ENCODE data around the gene TMEM239.
"Not testable (repeated sequence)": the region's sequence is repeated elsewhere in the genome, so short reads cannot be mapped to it uniquely, and the experiment has no call there.

TMEM239 gene

DNA sequence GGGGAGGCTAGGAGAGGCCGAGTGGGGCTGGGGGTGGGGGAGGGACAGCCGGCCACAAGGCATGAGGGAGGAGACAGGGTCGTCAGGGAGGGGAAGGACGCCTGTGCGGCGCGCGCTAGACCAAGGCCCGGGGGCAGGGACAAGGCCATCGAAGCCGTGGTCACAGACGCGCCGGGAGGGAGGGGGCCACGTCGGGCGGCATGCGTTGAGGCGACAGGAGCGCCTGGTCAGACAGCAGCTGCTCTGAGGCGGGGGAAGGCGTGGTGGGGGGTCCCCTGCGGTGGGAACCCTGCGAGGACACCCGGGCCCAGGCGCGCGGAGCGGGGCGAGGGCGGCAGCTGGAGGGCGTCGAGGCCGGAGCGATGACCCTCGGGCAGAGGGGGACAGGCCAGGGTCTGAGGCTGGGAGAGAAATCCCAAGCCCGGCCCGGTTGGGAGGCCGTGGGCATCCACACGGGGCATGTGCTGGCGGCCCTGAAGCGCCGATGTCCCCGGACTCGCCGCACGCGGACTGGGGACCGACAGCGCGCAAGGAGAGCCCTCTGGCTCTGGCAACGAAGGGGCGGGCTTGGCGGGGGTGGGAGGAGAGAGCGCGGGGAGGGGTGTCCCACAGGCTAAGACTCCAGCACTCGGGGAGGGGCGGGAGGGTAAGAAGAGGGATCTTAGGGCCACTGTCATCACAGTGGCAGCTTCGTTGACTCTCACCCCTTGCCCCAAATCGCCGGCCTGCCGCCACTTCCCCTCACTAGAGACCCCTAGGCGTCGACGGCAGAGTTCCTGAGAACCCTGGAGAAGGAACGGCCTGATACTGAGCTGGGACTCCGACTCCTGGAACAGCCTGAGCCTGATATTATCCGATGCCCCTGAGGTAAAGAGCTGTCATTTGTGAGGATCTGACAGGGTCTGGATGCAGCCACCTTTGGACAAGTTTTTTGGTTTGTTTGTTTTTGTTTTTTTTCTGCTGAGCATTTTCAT lies 5.0 kb downstream of the TMEM239 start:
- peak; percentile 18 for DNase-seq (ENCODE audit: extremely low spot score)
- ChIA-PET POLR2A (no interaction called here), CTCF (no interaction called here)

DNA sequence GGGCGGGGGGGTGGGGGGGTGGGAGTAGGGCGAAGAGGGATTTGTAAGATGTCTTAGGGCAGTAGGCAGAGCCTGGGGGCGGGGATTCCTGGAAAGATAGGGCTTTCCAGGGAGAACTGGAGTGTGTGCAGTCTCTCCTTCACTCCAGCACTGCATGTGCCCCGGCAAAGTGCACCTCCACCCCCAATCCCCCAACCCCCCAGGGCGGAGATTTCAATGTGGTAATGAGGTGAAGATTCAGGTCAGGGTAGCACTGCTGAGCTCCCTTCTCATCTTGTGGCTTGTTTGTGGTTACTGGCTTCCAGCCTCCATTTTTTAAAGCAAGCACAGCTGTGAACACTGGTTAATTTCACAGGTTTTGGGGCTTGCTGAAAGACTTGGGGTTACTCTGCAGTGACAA lies 5.9 kb downstream of the TMEM239 start:
- CTCF ChIA-PET = no interaction called here
- DNase-seq (ENCODE audit: extremely low spot score) = peak; percentile 28
- POLR2A ChIA-PET = no interaction called here
- TF ChIP-seq, protein P1, sequence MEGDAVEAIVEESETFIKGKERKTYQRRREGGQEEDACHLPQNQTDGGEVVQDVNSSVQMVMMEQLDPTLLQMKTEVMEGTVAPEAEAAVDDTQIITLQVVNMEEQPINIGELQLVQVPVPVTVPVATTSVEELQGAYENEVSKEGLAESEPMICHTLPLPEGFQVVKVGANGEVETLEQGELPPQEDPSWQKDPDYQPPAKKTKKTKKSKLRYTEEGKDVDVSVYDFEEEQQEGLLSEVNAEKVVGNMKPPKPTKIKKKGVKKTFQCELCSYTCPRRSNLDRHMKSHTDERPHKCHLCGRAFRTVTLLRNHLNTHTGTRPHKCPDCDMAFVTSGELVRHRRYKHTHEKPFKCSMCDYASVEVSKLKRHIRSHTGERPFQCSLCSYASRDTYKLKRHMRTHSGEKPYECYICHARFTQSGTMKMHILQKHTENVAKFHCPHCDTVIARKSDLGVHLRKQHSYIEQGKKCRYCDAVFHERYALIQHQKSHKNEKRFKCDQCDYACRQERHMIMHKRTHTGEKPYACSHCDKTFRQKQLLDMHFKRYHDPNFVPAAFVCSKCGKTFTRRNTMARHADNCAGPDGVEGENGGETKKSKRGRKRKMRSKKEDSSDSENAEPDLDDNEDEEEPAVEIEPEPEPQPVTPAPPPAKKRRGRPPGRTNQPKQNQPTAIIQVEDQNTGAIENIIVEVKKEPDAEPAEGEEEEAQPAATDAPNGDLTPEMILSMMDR (IDR thresholded peaks at IDR 0.05; ENCODE audit: control extremely low read depth, extremely low read depth, low read depth, missing control alignments) = no peak

More for the DNA sequence above, 5.0 kb downstream of the TMEM239 start:
- TF ChIP-seq, protein P1 (IDR thresholded peaks at IDR 0.05; ENCODE audit: control extremely low read depth, extremely low read depth, low read depth, missing control alignments) = no peak

DNA sequence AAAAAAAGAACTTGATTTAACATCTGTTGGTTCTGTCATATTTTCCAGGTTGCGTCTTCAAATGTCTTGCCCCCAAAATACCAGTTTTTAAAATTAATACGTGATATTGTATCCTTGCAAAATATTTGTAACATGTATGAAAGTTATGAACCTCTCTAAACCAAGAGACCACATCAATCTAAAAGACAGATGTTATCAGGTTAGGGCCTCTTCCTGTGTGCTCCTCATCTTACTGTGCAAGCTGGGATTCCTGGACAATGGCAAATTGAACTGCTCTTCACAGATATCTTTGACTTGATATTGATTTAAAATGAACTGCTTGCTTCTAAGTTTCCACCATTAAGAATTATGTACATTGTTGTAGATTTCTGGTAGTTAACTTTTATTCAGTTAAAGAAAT lies 9.6 kb downstream of the TMEM239 start:
- ChIA-PET CTCF (no interaction called here), POLR2A (no interaction called here)
- TF ChIP-seq, protein P1 (IDR thresholded peaks at IDR 0.05; ENCODE audit: control extremely low read depth, extremely low read depth, low read depth, missing control alignments) = no peak
- DNase-seq (ENCODE audit: extremely low spot score) = no peak

DNA sequence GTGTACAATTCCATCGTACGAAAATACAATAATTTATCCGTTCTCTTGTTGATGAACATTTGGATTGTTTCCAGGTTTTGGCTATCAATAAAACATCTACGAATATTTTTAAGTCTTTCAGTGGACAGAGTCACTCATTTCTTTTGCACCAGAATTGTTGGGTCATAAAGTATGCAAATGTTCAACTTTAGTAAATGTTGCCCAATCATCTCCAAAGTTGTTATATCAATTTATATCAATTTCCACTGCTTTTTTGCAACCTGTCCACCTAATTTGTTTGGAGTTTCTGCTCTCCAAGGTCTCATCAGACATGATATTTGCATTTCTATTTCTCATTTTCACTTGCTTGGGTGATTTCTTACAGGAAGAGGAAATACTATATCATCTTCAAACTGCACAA lies 10.5 kb downstream of the TMEM239 start:
- POLR2A ChIA-PET = no interaction called here
- DNase-seq (ENCODE audit: extremely low spot score) = no peak
- TF ChIP-seq, protein P1 (IDR thresholded peaks at IDR 0.05; ENCODE audit: control extremely low read depth, extremely low read depth, low read depth, missing control alignments) = no peak
- CTCF ChIA-PET = interaction anchor here (0.9 kb wide), 2 partner anchors 12 to 83 kb away, joined by 3 to 5 read pairs; no protein-coding TSS in a partner anchor

DNA sequence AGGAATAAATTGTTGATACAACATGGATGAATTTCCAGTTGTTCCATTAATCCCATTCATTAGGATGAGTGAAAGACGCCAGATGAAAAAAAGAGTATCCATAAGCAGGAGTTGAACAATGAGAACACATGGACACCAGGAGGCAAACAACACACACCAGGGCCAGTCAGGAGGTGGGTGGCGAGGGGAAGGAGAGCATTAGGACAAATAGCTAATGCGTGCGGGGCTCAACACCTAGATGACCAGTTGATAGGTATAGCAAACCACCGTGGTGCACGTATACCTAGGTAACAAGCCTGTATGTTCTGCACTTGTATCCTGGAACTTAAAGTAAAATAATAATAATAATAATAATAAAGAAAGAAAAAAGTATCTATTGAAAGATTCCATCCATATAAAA lies 13.2 kb downstream of the TMEM239 start:
- no peak for DNase-seq (ENCODE audit: extremely low spot score)
- POLR2A ChIA-PET = no interaction called here
- CTCF ChIA-PET = no interaction called here
- TF ChIP-seq, protein P1 (IDR thresholded peaks at IDR 0.05; ENCODE audit: control extremely low read depth, extremely low read depth, low read depth, missing control alignments) = no peak

DNA sequence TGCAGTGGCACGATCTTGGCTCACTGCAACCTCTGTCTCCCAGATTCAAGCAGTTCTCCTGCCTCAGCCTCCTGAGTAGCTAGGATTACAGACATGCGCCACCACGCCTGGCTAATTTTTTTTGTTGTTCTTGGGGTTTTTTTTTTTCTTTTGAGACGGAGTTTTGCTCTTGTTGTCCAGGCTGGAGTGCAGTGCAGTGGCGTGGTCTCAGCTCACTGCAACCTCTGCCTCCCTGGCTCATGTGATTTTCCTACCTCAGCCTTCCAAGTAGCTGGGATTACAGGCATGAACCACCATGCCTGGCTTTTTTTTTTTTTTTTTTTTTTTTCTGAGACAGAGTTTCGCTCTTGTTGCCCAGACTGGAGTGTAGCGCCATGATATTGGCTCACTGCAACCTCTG lies 15.0 kb downstream of the TMEM239 start:
- CTCF ChIA-PET = interaction anchor here (0.6 kb wide), 1 partner anchor 766 kb away, joined by 3 read pairs; no protein-coding TSS in a partner anchor
- POLR2A ChIA-PET; DNase-seq (ENCODE audit: extremely low spot score): not testable (repeated sequence)

DNA sequence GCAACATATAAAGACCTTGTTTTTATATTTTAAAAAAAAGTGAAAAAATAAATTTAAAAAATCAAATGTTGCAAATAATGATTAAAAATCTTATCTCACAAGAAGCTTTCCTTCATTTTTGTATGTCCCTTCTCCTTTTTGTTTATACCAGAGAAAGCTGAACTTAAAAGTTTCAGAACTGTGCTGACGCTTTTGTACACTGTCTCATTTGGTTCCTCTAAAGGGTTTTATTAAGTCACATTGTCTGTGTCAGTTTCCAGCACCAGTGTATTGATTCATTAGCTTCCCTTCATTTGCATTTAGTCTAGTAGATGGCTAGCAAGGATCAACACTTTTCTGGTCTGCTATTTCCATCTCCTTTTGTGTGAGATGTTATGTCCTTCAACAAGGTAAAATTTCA lies 17.6 kb downstream of the TMEM239 start:
- CTCF ChIA-PET = interaction anchor here (1.6 kb wide), 1 partner anchor 17 kb away, joined by 3 read pairs; the partner anchor contains the start of gene TMEM239
- no peak for DNase-seq (ENCODE audit: extremely low spot score)
- TF ChIP-seq, protein P1 (IDR thresholded peaks at IDR 0.05; ENCODE audit: control extremely low read depth, extremely low read depth, low read depth, missing control alignments) = no peak
- POLR2A ChIA-PET = no interaction called here

Data from GM10248 (cell line).